OCI-LY1 (cell line): ENCODE results near the gene CAMTA1.

ENCODE experiments used
- CTCF ChIP-seq: fragments of 200-600 bp; sonication (generic), shearing (Covaris generic); IDR thresholded peaks from 2 replicates; pipeline ENCODE4 v1.5.1; 2017; ENCODE audit warnings: mild to moderate bottlenecking, antibody characterized with exemption, low read length, moderate library complexity, mixed read lengths
- EZH2 ChIP-seq: fragments of 200-600 bp; sonication (generic), shearing (Covaris generic); IDR thresholded peaks from 2 replicates; pipeline ENCODE4 v1.8.0; 2017; ENCODE audit warnings: borderline replicate concordance, mixed run types, mild to moderate bottlenecking, antibody characterized with exemption, low read length, moderate library complexity, mixed read lengths

GRCh38 chr1:7457811-7458210 is 672.6 kb downstream of the CAMTA1 start:
- TF ChIP-seq CTCF (no peak), EZH2 (no peak)
